Mesodermal cell (in vitro differentiated cells): ENCODE results near the gene RAB21.
"Not testable (repeated sequence)": the region's sequence is repeated elsewhere in the genome, so short reads cannot be mapped to it uniquely, and the experiment has no call there.

Experiments used
- H3K27ac ChIP-seq: 2 replicates; pipeline ENCODE4 v1.7.0; 2013; ENCODE audit warnings: mild to moderate bottlenecking, low read depth, low read length, moderate library complexity; ENCODE audit not compliant: severe bottlenecking
- H3K36me3 ChIP-seq: 2 replicates; pipeline ENCODE4 v1.7.1; 2013; ENCODE audit warnings: mild to moderate bottlenecking, low read length, moderate library complexity; ENCODE audit not compliant: control insufficient read depth, insufficient read depth
- H3K4me1 ChIP-seq: one replicate; pipeline ENCODE4 v1.7.1; 2013; ENCODE audit warnings: mild to moderate bottlenecking, low read length; ENCODE audit not compliant: insufficient read depth, control insufficient read depth, poor library complexity, severe bottlenecking
- H3K4me3 ChIP-seq: 2 replicates; pipeline ENCODE4 v1.7.0; 2013; ENCODE audit warnings: low read length, control low read depth, mild to moderate bottlenecking; ENCODE audit not compliant: insufficient read depth, poor library complexity, severe bottlenecking; ENCODE audit errors: extremely low read depth
- H3K9me3 ChIP-seq: 2 replicates; pipeline ENCODE4 v1.7.1; 2013; ENCODE audit warnings: mild to moderate bottlenecking, low read length, moderate library complexity; ENCODE audit not compliant: control insufficient read depth
- WGBS, 2 experiments: methylation state at CpG; one replicate each; pipeline ENCODE4 v1.1.5; 2013; ENCODE audit warnings: missing lambda C conversion rate in 2 of 2; ENCODE audit not compliant: insufficient coverage in 2 of 2; 5-methylcytosine and 5-hydroxymethylcytosine counted together

Gene RAB21

GRCh38 chr12:71799106-71799505 lies 44.4 kb downstream of the RAB21 start:
- Histone ChIP-seq H3K36me3 (no peaks in the 10 kb centered on the region), H3K27ac (no peak overlapping the region), H3K9me3 (no peaks in the 10 kb centered on the region), H3K4me1 (peaks cover 4% of the 10 kb centered on the region), H3K4me3 (no peak overlapping the region)

- Histone ChIP-seq H3K9me3 (no peaks in the 10 kb centered on the region), H3K4me3 (no peak overlapping the region), H3K27ac (no peak overlapping the region), H3K36me3 (no peaks in the 10 kb centered on the region), H3K4me1 (peaks cover 4% of the 10 kb centered on the region)
- WGBS, 2 experiments, result no CpG with 5 or more reads among the region's 3 CpGs
Measured at GRCh38 chr12:71800177-71800576, 45.5 kb downstream of the RAB21 start.

- no peak overlapping the region for H3K4me3 ChIP-seq
- no peak overlapping the region for H3K27ac ChIP-seq
- H3K36me3 ChIP-seq, result no peaks in the 10 kb centered on the region
- H3K4me1 ChIP-seq, result no peaks in the 10 kb centered on the region
- H3K9me3 ChIP-seq, result no peaks in the 10 kb centered on the region
- 41 to 49% methylated on average over 4 to 5 of the region's 6 CpGs for WGBS, 2 experiments
Measured at GRCh38 chr12:71804505-71804904, 49.8 kb downstream of the RAB21 start.

GRCh38 chr12:71810921-71811320 lies 56.3 kb downstream of the RAB21 start:
- H3K4me1 ChIP-seq, result no peaks in the 10 kb centered on the region

GRCh38 chr12:71815242-71815641 lies 60.6 kb downstream of the RAB21 start:
- not testable (repeated sequence) for H3K9me3 ChIP-seq, H3K4me1 ChIP-seq, H3K36me3 ChIP-seq, H3K27ac ChIP-seq, H3K4me3 ChIP-seq
- 94% methylated on average over 3 of the region's 6 CpGs; no CpG with 5 or more reads in 1 of the 2 experiments for WGBS, 2 experiments

More at GRCh38 chr12:71810921-71811320, 56.3 kb downstream of the RAB21 start:
- whole genome bisulfite sequencing, 2 experiments, result no CpG with 5 or more reads among the region's 3 CpGs
- no peaks in the 10 kb centered on the region for H3K9me3 ChIP-seq
- H3K27ac ChIP-seq, result no peak overlapping the region
- no peaks in the 10 kb centered on the region for H3K36me3 ChIP-seq
- no peak overlapping the region for H3K4me3 ChIP-seq

GRCh38 chr12:71822088-71822487 lies 67.4 kb downstream of the RAB21 start:
- not testable (repeated sequence) for H3K4me3 ChIP-seq, H3K4me1 ChIP-seq, H3K9me3 ChIP-seq, H3K27ac ChIP-seq, H3K36me3 ChIP-seq
- WGBS, 2 experiments, result 86 to 100% methylated on average over 1 to 2 of the region's 3 CpGs

GRCh38 chr12:71828813-71829212 lies 74.2 kb downstream of the RAB21 start:
- Histone ChIP-seq H3K36me3 (no peaks in the 10 kb centered on the region), H3K4me1 (no peaks in the 10 kb centered on the region), H3K27ac (no peak overlapping the region), H3K4me3 (no peak overlapping the region), H3K9me3 (no peaks in the 10 kb centered on the region)
- 75% methylated on average over 1 of the region's 2 CpGs; no CpG with 5 or more reads in 1 of the 2 experiments for WGBS, 2 experiments

- 94 to 97% methylated on average over 5 of the region's 5 CpGs for WGBS, 2 experiments
- Histone ChIP-seq H3K4me1 (peaks cover 6% of the 10 kb centered on the region), H3K9me3 (no peaks in the 10 kb centered on the region), H3K27ac (no peak overlapping the region), H3K4me3 (no peak overlapping the region), H3K36me3 (peaks cover 5% of the 10 kb centered on the region)
Measured at GRCh38 chr12:71837356-71837755, 82.7 kb downstream of the RAB21 start.

- no peak overlapping the region for H3K4me3 ChIP-seq
- no peaks in the 10 kb centered on the region for H3K9me3 ChIP-seq
- H3K36me3 ChIP-seq, result peaks cover 8% of the 10 kb centered on the region
- peaks cover 6% of the 10 kb centered on the region for H3K4me1 ChIP-seq
- no peak overlapping the region for H3K27ac ChIP-seq
- WGBS, 2 experiments, result 93 to 100% methylated on average over 2 to 4 of the region's 6 CpGs
Measured at GRCh38 chr12:71838231-71838630, 83.6 kb downstream of the RAB21 start.

- Histone ChIP-seq H3K36me3 (peaks cover 10% of the 10 kb centered on the region), H3K4me1 (peaks cover 6% of the 10 kb centered on the region), H3K9me3 (no peaks in the 10 kb centered on the region), H3K27ac (no peak overlapping the region), H3K4me3 (no peak overlapping the region)
- 94 to 96% methylated on average over 4 to 5 of the region's 6 CpGs for WGBS, 2 experiments
Measured at GRCh38 chr12:71838676-71839075, 84.0 kb downstream of the RAB21 start.

GRCh38 chr12:71840231-71840847 lies 85.7 kb downstream of the RAB21 start:
- Histone ChIP-seq H3K27ac (peak overlapping the region; percentile 98), H3K4me1 (peaks cover 6% of the 10 kb centered on the region), H3K36me3 (peaks cover 14% of the 10 kb centered on the region), H3K4me3 (peak overlapping the region; percentile 80), H3K9me3 (no peaks in the 10 kb centered on the region)
- 1 to 5% methylated on average over 13 to 18 of the region's 20 CpGs for WGBS, 2 experiments
